Measurements from ENCODE around the gene PFKFB4.

PFKFB4 gene

DNA sequence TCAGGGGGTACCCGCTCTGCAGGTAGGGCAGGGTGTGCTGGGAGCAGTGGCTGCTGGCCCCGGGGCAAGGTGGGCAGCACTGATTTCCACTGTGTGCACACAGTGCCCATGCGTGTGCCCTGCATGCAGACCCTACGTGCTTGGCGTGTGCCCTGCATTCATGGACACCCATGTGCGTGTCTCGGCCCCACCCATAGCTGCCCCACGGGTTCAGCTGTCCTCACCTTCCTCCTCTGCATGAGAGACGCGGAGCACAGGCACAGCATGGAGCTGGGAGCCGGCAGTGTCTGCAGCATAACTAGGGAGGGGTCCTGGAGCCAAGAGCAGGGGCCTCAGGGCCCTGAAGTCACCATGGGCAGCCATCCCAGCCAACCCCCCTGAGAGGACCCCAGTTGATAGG, 8.6 kb upstream of the PFKFB4 start:
- Histone ChIP-seq H3K27me3 (replicated peaks) (no peaks in the 10 kb centered on the region), H3K36me3 (replicated peaks) (peaks cover 2% of the 10 kb centered on the region), H3K4me3 (ENCODE audit: low read depth, low read length) (no peak overlapping the region), H3K27ac (no peak overlapping the region)
- no peak for DNase-seq
- in situ Hi-C loops (cut with HindIII; ENCODE audit: low pct_ligation_motif_present, low sequenced_read_pairs), result no loop called here
- TF ChIP-seq, protein P1, sequence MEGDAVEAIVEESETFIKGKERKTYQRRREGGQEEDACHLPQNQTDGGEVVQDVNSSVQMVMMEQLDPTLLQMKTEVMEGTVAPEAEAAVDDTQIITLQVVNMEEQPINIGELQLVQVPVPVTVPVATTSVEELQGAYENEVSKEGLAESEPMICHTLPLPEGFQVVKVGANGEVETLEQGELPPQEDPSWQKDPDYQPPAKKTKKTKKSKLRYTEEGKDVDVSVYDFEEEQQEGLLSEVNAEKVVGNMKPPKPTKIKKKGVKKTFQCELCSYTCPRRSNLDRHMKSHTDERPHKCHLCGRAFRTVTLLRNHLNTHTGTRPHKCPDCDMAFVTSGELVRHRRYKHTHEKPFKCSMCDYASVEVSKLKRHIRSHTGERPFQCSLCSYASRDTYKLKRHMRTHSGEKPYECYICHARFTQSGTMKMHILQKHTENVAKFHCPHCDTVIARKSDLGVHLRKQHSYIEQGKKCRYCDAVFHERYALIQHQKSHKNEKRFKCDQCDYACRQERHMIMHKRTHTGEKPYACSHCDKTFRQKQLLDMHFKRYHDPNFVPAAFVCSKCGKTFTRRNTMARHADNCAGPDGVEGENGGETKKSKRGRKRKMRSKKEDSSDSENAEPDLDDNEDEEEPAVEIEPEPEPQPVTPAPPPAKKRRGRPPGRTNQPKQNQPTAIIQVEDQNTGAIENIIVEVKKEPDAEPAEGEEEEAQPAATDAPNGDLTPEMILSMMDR (IDR thresholded peaks at IDR 0.05; ENCODE audit: low read depth, low read length, missing control alignments), result no peak

DNA sequence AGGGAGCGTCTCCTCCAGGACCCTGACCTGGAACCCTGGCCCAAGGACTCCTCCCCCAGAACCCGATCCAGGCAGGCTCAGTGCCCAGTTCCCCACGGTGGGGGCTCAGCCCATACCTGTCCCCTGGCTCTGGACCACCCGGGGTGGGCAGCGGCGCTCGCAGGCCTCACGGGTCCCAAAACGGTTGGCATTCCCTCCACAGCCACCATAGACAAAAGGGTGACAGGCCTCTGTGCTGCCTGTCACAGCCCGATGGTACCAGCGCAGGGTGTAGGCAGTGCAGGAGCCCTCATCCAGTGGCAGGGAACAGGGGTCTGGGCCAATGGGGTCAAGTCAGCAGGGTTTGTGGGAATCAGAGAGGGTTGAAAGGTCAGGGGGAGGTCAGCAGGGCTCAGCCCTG, 8.1 kb upstream of the PFKFB4 start:
- Histone ChIP-seq H3K27ac (no peak overlapping the region), H3K27me3 (replicated peaks) (no peaks in the 10 kb centered on the region), H3K4me3 (ENCODE audit: low read depth, low read length) (no peak overlapping the region), H3K36me3 (replicated peaks) (no peaks in the 10 kb centered on the region)
- TF ChIP-seq, protein P1 (IDR thresholded peaks at IDR 0.05; ENCODE audit: low read depth, low read length, missing control alignments), result no peak
- no peak for DNase-seq
- in situ Hi-C loops (cut with HindIII; ENCODE audit: low pct_ligation_motif_present, low sequenced_read_pairs), result no loop called here

DNA sequence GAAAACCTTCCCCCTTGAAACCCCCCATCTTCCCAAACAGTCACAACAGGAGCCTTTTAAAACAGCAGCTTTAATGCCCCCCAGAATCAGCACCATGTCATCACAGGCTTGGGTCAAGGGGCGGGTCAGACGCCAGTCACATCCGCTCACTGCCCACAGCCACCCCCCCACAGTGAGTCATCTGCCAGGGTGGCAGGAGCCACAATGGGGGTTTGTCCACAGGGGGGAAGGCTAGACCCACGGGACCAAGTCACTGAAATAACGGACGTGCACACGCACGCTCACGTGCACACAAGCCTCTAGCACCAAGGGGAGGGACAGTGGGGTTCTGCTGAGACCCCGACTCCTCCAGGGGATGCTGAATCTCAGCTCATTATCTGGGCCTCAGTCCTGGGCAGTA, 7.4 kb upstream of the PFKFB4 start:
- DNase-seq, result peak; percentile 51
- Histone ChIP-seq H3K27me3 (replicated peaks) (no peaks in the 10 kb centered on the region), H3K27ac (peak overlapping the region; percentile 55), H3K36me3 (replicated peaks) (no peaks in the 10 kb centered on the region), H3K4me3 (ENCODE audit: low read depth, low read length) (no peak overlapping the region)
- TF ChIP-seq, protein P1 (IDR thresholded peaks at IDR 0.05; ENCODE audit: low read depth, low read length, missing control alignments), result no peak
- in situ Hi-C loops (cut with HindIII; ENCODE audit: low pct_ligation_motif_present, low sequenced_read_pairs), result no loop called here

DNA sequence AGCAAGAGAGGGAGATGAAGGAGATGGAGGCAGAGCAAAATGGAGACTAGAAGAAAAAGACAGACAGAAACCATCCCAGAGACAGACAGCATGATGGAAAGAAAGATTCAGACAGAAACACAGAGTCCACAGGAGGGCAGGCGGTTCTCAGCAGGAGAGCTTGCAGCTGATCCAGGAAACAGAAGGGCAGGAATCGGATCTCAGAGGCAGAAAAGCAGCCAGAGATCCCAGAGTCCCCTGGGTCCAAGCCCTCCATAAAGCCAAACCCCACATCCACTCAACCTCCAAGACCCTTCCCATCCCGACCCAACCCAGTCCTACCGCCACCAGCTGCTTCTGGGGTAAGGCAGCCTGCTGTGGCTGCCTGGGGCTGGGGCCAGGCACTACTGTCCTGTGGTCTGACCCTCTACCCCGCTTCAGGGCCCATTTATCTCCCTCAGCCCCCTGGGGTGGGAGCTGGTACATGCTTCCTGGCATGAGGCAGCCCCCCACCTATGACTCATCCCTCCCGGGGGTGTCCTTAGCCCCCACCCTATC, 6.8 kb upstream of the PFKFB4 start, which contains the start of gene UCN2:
TSS of gene UCN2 (minus strand) at position 400 of the 537 bp plus-strand sequence. CDS start 657 bp downstream, outside the sequence.
- TF ChIP-seq, protein P1 (IDR thresholded peaks at IDR 0.05; ENCODE audit: low read depth, low read length, missing control alignments), result peak; percentile 42
- Histone ChIP-seq H3K36me3 (replicated peaks) (no peaks in the 10 kb centered on the region), H3K4me3 (ENCODE audit: low read depth, low read length) (no peak within 1 kb of the TSS), H3K27ac (peak within 1 kb of the TSS; percentile 55), H3K27me3 (replicated peaks) (no peaks in the 10 kb centered on the region)
- in situ Hi-C loops (cut with HindIII; ENCODE audit: low pct_ligation_motif_present, low sequenced_read_pairs), result no loop called here
- DNase-seq, result peak; percentile 49

DNA sequence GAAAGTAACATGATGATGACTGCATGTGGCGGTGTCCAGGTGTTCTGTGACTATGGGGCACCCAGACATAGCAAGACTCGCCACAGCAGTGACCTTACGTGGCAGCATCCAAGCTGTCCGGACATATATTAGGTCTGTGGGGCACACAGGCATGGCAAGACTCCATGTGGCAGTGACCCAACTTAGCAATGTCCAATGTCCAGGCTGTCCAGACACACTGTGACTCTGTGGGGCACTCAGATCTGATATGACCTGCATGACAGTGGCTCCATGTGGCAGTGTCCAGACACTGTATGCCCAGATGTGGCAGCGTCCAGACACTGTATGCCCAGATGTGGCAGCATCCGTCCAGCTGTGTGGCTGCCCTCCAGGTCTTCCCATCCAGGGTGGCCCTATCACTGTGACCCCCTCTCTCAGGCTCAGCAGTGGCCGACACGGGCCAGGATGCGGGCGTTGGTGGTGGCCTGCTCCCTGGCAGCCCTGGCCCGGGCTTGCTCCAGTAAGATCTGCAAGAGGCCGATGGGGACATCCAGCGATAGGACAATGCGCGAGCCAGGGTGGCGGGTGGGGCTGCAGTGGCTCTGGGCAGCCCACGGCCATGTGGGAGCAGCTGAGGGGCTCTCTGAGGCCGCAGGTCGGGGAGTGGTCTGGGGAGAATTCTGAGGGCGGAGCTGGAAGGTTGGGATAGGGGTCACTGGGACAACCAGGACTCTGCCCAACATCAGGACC, 5.9 kb upstream of the PFKFB4 start:
- no peak for DNase-seq
- H3K27me3 ChIP-seq (replicated peaks), result no peaks in the 10 kb centered on the region
- TF ChIP-seq, protein P1 (IDR thresholded peaks at IDR 0.05; ENCODE audit: low read depth, low read length, missing control alignments), result no peak
- H3K4me3 ChIP-seq (ENCODE audit: low read depth, low read length), result no peak overlapping the region
- in situ Hi-C loops (cut with HindIII; ENCODE audit: low pct_ligation_motif_present, low sequenced_read_pairs), result no loop called here
- H3K36me3 ChIP-seq (replicated peaks), result no peaks in the 10 kb centered on the region
- H3K27ac ChIP-seq, result no peak overlapping the region

Data from brain microvascular endothelial cell (primary cell).